HepG2 (cell line): ENCODE results near the gene SPRED2. TPM values are rescaled to one million over a fixed set of nuclear protein-coding genes. Genes with fewer than 3 reads are reported as not detected.

Experiments used
- AGO1 ChIP-seq: fragments of 200-400 bp; formaldehyde crosslinking; IDR thresholded peaks from 2 replicates; pipeline ENCODE4 v1.6.1; 2017; ENCODE audit warnings: mild to moderate bottlenecking, low read depth, low read length, moderate library complexity; ENCODE audit not compliant: poor library complexity, severe bottlenecking
- AHR ChIP-seq: IDR thresholded peaks from 2 replicates; pipeline ENCODE4 v1.6.1; 2018; ENCODE audit warnings: missing genetic modification reagents, missing compliant biosample characterization
- ATF7-NPFF ChIP-seq: sonication (generic); formaldehyde crosslinking; IDR thresholded peaks from 2 replicates; pipeline ENCODE4 v1.8.1; 2023; ENCODE audit warnings: mild to moderate bottlenecking, low read depth, missing genetic modification reagents, moderate library complexity
- CBFB ChIP-seq: sonication (generic); formaldehyde crosslinking; IDR thresholded peaks from 2 replicates; pipeline ENCODE4 v1.4.0; 2020; ENCODE audit warnings: missing genetic modification reagents
- CHCHD3 ChIP-seq: sonication (generic); formaldehyde crosslinking; IDR thresholded peaks from 2 replicates; pipeline ENCODE4 v1.8.0; 2022; ENCODE audit warnings: mild to moderate bottlenecking, missing genetic modification reagents, moderate library complexity
- GATAD2A ChIP-seq: IDR thresholded peaks from 2 replicates; pipeline ENCODE4 v1.6.1; 2016
- HOXD1 ChIP-seq: sonication (generic); formaldehyde crosslinking; IDR thresholded peaks from 2 replicates; pipeline ENCODE4 v1.5.0; 2020; ENCODE audit warnings: missing genetic modification reagents
- KAT7 ChIP-seq: IDR thresholded peaks from 2 replicates; pipeline ENCODE4 v1.6.1; 2018; ENCODE audit warnings: borderline replicate concordance, missing compliant biosample characterization
- KLF15 ChIP-seq: sonication (generic); formaldehyde crosslinking; IDR thresholded peaks from 2 replicates; pipeline ENCODE4 v1.8.1; 2023; ENCODE audit warnings: borderline replicate concordance, mild to moderate bottlenecking, inconsistent platforms, missing genetic modification reagents, mixed read lengths
- NFKBIZ ChIP-seq: IDR thresholded peaks from 2 replicates; pipeline ENCODE4 v1.6.1; 2018; ENCODE audit warnings: missing genetic modification reagents, missing compliant biosample characterization
- NFYC ChIP-seq: IDR thresholded peaks from 2 replicates; pipeline ENCODE4 v1.6.1; 2016; ENCODE audit warnings: missing genetic modification reagents, missing compliant biosample characterization
- RAD51 ChIP-seq: fragments of 450-650 bp; IDR thresholded peaks from 2 replicates; pipeline ENCODE4 v1.6.1; 2016; ENCODE audit warnings: borderline replicate concordance
- RARA ChIP-seq: IDR thresholded peaks from 2 replicates; pipeline ENCODE4 v1.6.1; 2016; ENCODE audit warnings: missing genetic modification reagents, missing compliant biosample characterization
- TCF12 ChIP-seq, 2 experiments: fragments of 450-650 bp in 1 of 2; sonication (generic) in 1 of 2; formaldehyde crosslinking in 1 of 2; IDR thresholded peaks; 2 replicates each; pipeline versions ENCODE4 v1.6.1 to v1.8.0; 2017 to 2022; ENCODE audit warnings: antibody characterized with exemption in 1 of 2, mild to moderate bottlenecking in 1 of 2, missing genetic modification reagents in 1 of 2, moderate library complexity in 1 of 2
- ZFYVE20 ChIP-seq: sonication (generic); formaldehyde crosslinking; IDR thresholded peaks from 2 replicates; pipeline ENCODE4 v1.8.0; 2023; ENCODE audit warnings: low read depth, mild to moderate bottlenecking, moderate library complexity, missing genetic modification reagents, borderline replicate concordance
- ZKSCAN5 ChIP-seq: sonication (generic); formaldehyde crosslinking; IDR thresholded peaks from 2 replicates; pipeline ENCODE4 v1.5.1; 2020; ENCODE audit warnings: mild to moderate bottlenecking, missing genetic modification reagents
- ZNF234 ChIP-seq: sonication (generic); formaldehyde crosslinking; conservative IDR thresholded peaks from 2 replicates; pipeline ENCODE4 v1.5.1; 2020; ENCODE audit warnings: mild to moderate bottlenecking, missing genetic modification reagents
- ZNF264 ChIP-seq: sonication (generic); formaldehyde crosslinking; IDR thresholded peaks from 2 replicates; pipeline ENCODE4 v1.4.0; 2020; ENCODE audit warnings: missing genetic modification reagents
- ZNF563 ChIP-seq: sonication (generic); formaldehyde crosslinking; IDR thresholded peaks from 2 replicates; pipeline ENCODE4 v1.8.0; 2022; ENCODE audit warnings: mild to moderate bottlenecking, moderate library complexity, missing genetic modification reagents
- ZNF567 ChIP-seq: sonication (generic); formaldehyde crosslinking; IDR thresholded peaks from 2 replicates; pipeline ENCODE4 v1.8.1; 2023; ENCODE audit warnings: mild to moderate bottlenecking, missing genetic modification reagents, borderline replicate concordance
- ZNF572 ChIP-seq: sonication (generic); formaldehyde crosslinking; IDR thresholded peaks from 2 replicates; pipeline ENCODE4 v1.5.1; 2020; ENCODE audit warnings: mild to moderate bottlenecking, missing genetic modification reagents
- ZNF598 ChIP-seq: sonication (generic); formaldehyde crosslinking; IDR thresholded peaks from 2 replicates; pipeline ENCODE4 v1.5.1; 2020; ENCODE audit warnings: mild to moderate bottlenecking, missing genetic modification reagents, borderline replicate concordance
- ZNF766 ChIP-seq: sonication (generic); formaldehyde crosslinking; IDR thresholded peaks from 2 replicates; pipeline ENCODE4 v1.5.0; 2020; ENCODE audit warnings: missing genetic modification reagents, borderline replicate concordance
- ZNF772 ChIP-seq: sonication (generic); formaldehyde crosslinking; IDR thresholded peaks from 2 replicates; pipeline ENCODE4 v1.5.0; 2020; ENCODE audit warnings: mild to moderate bottlenecking, missing genetic modification reagents
- polyA plus RNA-seq, 8 experiments: library from polyadenylated mRNA; depleted of rRNA in 3 of 8; stranded (reverse) in 7 of 8; unstranded in 1 of 8; fragments of >200 nt; fragmentation: Illumina TruSeq in 4 of 8; extraction: Trizol in 4 of 8; gene quantifications; 2 replicates each; pipeline versions ENCODE4 v1.2.1 to v1.2.3, GENCODE V29; 2011 to 2016; ENCODE audit warnings: low read depth in 4 of 8, missing spikeins in 1 of 8, mixed read lengths in 1 of 8; ENCODE audit not compliant: insufficient read depth in 1 of 8
- total RNA-seq, 5 experiments: library from RNA; depleted of rRNA; stranded (reverse); fragments of >200 nt; fragmentation: Illumina TruSeq; extraction: Trizol; gene quantifications; 2 replicates each; pipeline ENCODE4 v1.2.3, GENCODE V29; 2016; ENCODE audit warnings: low read depth in 1 of 5
- TF ChIP-seq, protein P1 (sequence below): sonication (generic); formaldehyde crosslinking; IDR thresholded peaks from 2 replicates; pipeline ENCODE4 v1.4.0; 2020; ENCODE audit warnings: missing genetic modification reagents
- TF ChIP-seq, protein P2 (sequence below): sonication (generic); formaldehyde crosslinking; IDR thresholded peaks from 2 replicates; pipeline ENCODE4 v1.4.0; 2020; ENCODE audit warnings: missing genetic modification reagents

Gene SPRED2
- total and polyA plus RNA-seq, 2 of the 13 experiments (the other 11 are each of a cell fraction or from before 2014, with no cell fraction given): 13.0 to 37.0 TPM

DNA sequence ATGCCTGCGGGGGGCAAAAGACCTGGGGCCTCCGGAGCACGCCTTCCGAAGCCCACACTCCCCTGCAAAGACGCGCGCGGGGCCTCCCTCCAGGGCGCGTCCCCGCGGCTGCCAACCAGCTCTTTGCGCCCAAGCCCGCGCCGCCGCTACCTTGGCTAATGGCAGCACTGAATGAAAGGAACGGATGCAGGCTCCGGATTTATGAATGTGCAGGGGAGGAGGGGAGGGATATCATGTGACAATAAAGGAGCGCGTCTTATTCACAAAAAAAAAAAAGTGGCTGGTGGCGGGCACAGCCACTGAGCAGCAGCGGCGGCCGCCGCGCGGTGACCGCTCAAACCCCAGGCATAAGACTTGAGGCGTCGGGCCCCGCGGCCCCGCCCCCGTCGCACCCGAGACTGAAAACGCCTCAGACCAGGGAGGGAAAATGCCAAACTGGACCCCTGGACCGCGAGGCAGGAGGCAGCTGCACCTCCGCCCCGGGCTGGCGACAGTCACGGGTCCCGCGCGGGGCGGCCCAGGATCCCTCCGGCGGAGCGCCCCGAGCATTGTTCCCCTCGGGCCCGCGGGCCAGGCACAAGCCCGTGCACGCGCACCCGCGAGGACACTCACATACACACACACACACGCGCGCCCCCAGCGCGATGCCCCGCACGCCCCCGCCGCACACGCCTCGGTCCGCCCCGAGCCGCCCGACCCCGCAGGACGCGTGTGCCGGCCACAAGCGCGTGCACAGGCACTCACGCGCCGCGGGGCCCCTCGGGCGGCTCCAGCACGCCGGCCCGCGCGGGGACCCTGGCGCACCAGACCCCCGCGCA lies 1.6 kb downstream of the SPRED2 start (continued):
- TF ChIP-seq AGO1: peak; percentile 40
- no peak for TF ChIP-seq ZKSCAN5 (CRISPR knock-in tag)
- 0 out of 2 replicates have a peak, but pooled peaks have one; percentile 70 for TF ChIP-seq NFKBIZ (CRISPR knock-in tag)
- 0 out of 2 replicates have a peak, but pooled peaks have one; percentile 12 for TF ChIP-seq RARA
- no peak; the same call in 1 of the 2 replicates for TF ChIP-seq KLF15 (CRISPR knock-in tag)
- no peak for TF ChIP-seq AHR (CRISPR knock-in tag)
- no peak for TF ChIP-seq RAD51
- 0 out of 2 replicates have a peak, but pooled peaks have one; percentile 32 for TF ChIP-seq ZNF264 (CRISPR knock-in tag)
- TF ChIP-seq ZNF572 (CRISPR knock-in tag): peak; percentile 38; the same call in 1 of the 2 replicates
- peak; percentile 9; the same call in 1 of the 2 replicates for TF ChIP-seq ZNF563
- TF ChIP-seq NFYC (CRISPR knock-in tag): no peak
- TF ChIP-seq ZNF766 (CRISPR knock-in tag): peak; percentile 74; the same call in 1 of the 2 replicates
- TF ChIP-seq, protein P1, sequence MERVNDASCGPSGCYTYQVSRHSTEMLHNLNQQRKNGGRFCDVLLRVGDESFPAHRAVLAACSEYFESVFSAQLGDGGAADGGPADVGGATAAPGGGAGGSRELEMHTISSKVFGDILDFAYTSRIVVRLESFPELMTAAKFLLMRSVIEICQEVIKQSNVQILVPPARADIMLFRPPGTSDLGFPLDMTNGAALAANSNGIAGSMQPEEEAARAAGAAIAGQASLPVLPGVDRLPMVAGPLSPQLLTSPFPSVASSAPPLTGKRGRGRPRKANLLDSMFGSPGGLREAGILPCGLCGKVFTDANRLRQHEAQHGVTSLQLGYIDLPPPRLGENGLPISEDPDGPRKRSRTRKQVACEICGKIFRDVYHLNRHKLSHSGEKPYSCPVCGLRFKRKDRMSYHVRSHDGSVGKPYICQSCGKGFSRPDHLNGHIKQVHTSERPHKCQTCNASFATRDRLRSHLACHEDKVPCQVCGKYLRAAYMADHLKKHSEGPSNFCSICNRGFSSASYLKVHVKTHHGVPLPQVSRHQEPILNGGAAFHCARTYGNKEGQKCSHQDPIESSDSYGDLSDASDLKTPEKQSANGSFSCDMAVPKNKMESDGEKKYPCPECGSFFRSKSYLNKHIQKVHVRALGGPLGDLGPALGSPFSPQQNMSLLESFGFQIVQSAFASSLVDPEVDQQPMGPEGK (CRISPR knock-in tag): peak; percentile 9; the same call in 1 of the 2 replicates
- TF ChIP-seq KAT7: 0 out of 2 replicates have a peak, but pooled peaks have one; percentile 24
- TF ChIP-seq CBFB: peak; percentile 55; the same call in 1 of the 2 replicates
- TF ChIP-seq TCF12 (IDR thresholded peaks at IDR 0.05): no peak
- TF ChIP-seq TCF12 (CRISPR knock-in tag; IDR thresholded peaks at IDR 0.05): 0 out of 2 replicates have a peak, but pooled peaks have one; percentile 10
- no peak for TF ChIP-seq ZNF772 (CRISPR knock-in tag)
- peak; percentile 84 for TF ChIP-seq ATF7-NPFF (CRISPR knock-in tag)
- 0 out of 2 replicates have a peak, but pooled peaks have one; percentile 25 for TF ChIP-seq ZNF234 (CRISPR knock-in tag)
- TF ChIP-seq HOXD1: peak; percentile 29; the same call in 1 of the 2 replicates
- 0 out of 2 replicates have a peak, but pooled peaks have one; percentile 62 for TF ChIP-seq ZFYVE20 (CRISPR knock-in tag)
- 0 out of 2 replicates have a peak, but pooled peaks have one; percentile 79 for TF ChIP-seq ZNF567
- TF ChIP-seq CHCHD3 (CRISPR knock-in tag): peak; percentile 89; the same call in 1 of the 2 replicates
- peak; percentile 44 for TF ChIP-seq GATAD2A (CRISPR knock-in tag)
- TF ChIP-seq, protein P2, sequence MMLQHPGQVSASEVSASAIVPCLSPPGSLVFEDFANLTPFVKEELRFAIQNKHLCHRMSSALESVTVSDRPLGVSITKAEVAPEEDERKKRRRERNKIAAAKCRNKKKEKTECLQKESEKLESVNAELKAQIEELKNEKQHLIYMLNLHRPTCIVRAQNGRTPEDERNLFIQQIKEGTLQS: 0 out of 2 replicates have a peak, but pooled peaks have one; percentile 9
- TF ChIP-seq ZNF598 (CRISPR knock-in tag): 0 out of 2 replicates have a peak, but pooled peaks have one; percentile 30
